T-helper 2 cell treated with Interferon-gamma antibody and Interleukin-4, amounts not matched to agents 5 μg/mL and 100 μg/mL, for 36 hours (primary cell): ENCODE results near the gene FBXO31.
A peak's percentile ranks its signal among the peaks of the same experiment; 100 is the strongest.

Experiments
- DNase-seq: peaks from one replicate; pipeline ENCODE4 v3.0.0; 2021; ENCODE audit warnings: low spot score
- H3K27ac Mint-ChIP-seq: one replicate; pipeline ENCODE4 v1.8.0; 2021; ENCODE audit warnings: mild to moderate bottlenecking, mixed read lengths
- H3K27me3 Mint-ChIP-seq: one replicate; pipeline ENCODE4 v1.8.0; 2021; ENCODE audit warnings: low read depth, mixed read lengths
- H3K36me3 Mint-ChIP-seq: one replicate; pipeline ENCODE4 v1.8.0; 2021; ENCODE audit warnings: low read depth, mixed read lengths
- H3K4me1 Mint-ChIP-seq: one replicate; pipeline ENCODE4 v1.8.0; 2021; ENCODE audit warnings: low read depth, mixed read lengths
- H3K4me3 Mint-ChIP-seq: one replicate; pipeline ENCODE4 v1.8.0; 2022; ENCODE audit warnings: mild to moderate bottlenecking, moderate library complexity, mixed read lengths
- H3K9me3 Mint-ChIP-seq: one replicate; pipeline ENCODE4 v1.8.0; 2021; ENCODE audit warnings: mixed read lengths

FBXO31 gene

DNA sequence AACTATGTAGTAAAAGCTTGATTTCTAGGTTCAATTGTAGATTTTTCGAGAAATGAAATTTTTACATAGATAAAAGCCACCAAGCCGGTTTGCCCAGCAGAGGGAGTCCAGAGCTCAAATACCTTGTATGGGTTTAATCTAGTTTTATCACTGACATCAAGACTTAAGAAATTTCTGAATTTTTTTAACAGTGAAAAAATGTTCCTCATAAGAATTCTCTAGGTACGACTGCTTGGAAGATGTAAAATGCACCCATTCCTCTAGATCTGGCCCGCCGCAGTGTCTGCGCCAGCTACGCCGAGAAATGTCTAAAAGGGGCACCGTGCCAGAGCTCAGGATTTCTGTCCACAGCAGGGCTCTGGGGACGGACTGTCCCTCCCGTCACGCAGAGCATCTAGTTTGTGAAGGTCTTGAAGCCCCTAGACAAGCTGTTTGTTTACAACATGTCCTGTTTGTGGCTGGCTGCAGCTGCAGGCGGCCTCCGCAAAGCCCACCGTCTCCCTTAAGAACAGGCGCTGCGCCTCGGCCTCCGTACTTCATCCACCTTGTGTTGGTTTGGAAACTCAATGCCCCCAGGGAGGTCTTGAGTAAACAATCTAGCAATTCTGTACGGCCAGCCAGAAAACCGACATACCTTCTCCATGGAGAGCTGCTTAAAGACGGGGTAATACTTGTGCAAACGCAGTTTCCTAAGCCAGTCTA, 33.4 kb upstream of the FBXO31 start:
- H3K27me3 Mint-ChIP-seq, result no peaks in the 10 kb centered on the region
- no peak overlapping the region for H3K4me3 Mint-ChIP-seq
- no peak for DNase-seq
- no peak overlapping the region for H3K27ac Mint-ChIP-seq
- peaks cover 5% of the 10 kb centered on the region for H3K36me3 Mint-ChIP-seq
- H3K4me1 Mint-ChIP-seq, result no peaks in the 10 kb centered on the region
- no peaks in the 10 kb centered on the region for H3K9me3 Mint-ChIP-seq

DNA sequence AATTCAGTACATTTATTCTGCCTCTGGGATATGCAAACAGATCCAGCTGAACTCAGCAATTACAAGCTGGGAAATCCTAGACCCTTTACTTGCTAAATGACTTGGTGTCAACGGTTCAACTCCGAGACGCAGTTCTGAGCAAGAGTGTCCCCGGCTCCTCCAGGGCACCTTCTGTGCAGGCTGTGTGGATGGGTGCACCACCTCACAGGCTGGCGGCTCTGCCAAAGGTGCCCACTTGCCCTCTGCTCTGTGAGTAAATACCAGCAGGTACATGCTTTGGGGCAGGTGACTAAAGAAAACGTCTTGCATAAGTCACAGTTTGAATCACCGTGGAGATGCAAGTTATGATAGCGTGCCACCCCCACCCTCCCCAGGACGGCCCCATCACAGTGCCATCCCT, 31.9 kb upstream of the FBXO31 start:
- no peaks in the 10 kb centered on the region for H3K27me3 Mint-ChIP-seq
- no peak overlapping the region for H3K27ac Mint-ChIP-seq
- H3K36me3 Mint-ChIP-seq, result peaks cover 7% of the 10 kb centered on the region
- no peaks in the 10 kb centered on the region for H3K4me1 Mint-ChIP-seq
- H3K9me3 Mint-ChIP-seq, result no peaks in the 10 kb centered on the region
- no peak for DNase-seq
- no peak overlapping the region for H3K4me3 Mint-ChIP-seq

DNA sequence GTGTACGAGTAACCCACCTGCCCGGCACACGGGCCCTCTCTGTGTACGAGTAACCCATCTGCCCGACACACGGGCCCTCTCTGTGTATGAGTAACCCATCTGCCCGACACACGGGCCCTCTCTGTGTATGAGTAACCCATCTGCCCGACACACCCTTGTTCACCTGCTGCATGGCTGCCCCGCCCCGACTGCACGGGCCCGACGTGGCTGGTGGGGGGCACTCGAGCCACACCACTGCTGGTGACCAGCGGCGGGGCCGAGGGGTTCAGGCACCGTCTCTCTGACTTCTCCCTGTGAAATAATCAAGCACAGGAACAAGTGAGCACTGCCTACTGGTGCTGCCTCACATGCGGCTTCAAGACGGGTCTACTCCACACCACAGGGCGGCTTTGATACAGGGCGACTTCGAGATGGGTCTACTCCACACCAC, 30.7 kb upstream of the FBXO31 start:
- Mint-ChIP-seq H3K9me3 (no peaks in the 10 kb centered on the region), H3K4me3 (no peak overlapping the region), H3K27me3 (no peaks in the 10 kb centered on the region), H3K36me3 (peaks cover 7% of the 10 kb centered on the region), H3K4me1 (no peaks in the 10 kb centered on the region), H3K27ac (no peak overlapping the region)
- no peak for DNase-seq

DNA sequence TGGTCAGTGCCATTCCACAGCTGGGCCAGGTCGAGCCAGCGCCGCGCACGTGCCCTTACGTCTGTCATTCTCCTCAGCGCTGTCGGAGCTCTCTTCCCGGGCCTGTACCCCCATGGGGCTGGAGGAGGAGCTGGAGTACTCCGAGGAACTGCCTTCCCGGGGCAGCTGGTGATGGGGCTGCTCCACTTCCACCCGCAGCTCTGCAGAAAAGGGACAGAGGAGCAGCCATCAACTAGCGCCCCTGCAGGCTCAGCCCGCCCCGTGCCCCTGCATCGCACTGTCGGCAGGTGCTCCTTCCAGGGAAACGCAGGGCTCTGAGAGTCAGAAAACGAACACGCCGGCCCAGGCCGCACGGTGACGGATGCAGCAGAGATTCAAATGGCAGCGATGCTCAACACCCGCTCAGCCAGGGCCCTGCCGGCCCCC, 29.4 kb upstream of the FBXO31 start:
- DNase-seq, result no peak
- H3K36me3 Mint-ChIP-seq, result peaks cover 7% of the 10 kb centered on the region
- no peaks in the 10 kb centered on the region for H3K27me3 Mint-ChIP-seq
- H3K4me3 Mint-ChIP-seq, result no peak overlapping the region
- no peaks in the 10 kb centered on the region for H3K4me1 Mint-ChIP-seq
- no peak overlapping the region for H3K27ac Mint-ChIP-seq
- H3K9me3 Mint-ChIP-seq, result no peaks in the 10 kb centered on the region

DNA sequence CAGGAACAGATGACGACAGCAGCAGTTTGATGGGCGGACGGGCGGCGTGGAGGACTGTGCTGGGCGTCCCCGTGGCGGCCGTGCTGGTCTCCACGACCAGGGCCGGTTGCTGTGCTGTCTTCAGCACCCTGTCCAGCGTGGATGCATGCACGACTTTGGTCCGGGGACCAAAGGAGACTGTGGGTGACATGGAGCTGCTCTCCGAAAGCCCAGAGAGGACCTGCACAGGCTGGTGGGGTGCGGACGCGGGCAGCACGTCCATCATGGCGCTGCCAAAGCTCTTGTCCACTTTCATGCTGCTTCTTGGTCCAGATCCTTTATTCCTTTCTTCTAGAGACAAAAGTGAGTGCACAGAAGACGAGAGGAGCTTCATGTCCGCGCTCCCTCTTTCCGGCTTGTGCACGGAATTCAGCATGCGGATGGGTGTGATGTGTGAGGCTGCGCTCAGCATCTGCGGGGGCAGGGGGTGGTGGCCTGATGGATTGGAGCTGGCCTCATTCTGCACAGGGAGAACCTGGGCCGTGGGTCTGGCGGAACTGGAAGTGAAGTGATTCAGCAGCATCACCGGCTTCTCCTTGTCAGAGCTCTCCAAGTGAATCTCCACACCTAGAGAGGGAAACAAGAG, 28.9 kb upstream of the FBXO31 start:
- no peak overlapping the region for H3K4me3 Mint-ChIP-seq
- H3K27ac Mint-ChIP-seq, result no peak overlapping the region

DNA sequence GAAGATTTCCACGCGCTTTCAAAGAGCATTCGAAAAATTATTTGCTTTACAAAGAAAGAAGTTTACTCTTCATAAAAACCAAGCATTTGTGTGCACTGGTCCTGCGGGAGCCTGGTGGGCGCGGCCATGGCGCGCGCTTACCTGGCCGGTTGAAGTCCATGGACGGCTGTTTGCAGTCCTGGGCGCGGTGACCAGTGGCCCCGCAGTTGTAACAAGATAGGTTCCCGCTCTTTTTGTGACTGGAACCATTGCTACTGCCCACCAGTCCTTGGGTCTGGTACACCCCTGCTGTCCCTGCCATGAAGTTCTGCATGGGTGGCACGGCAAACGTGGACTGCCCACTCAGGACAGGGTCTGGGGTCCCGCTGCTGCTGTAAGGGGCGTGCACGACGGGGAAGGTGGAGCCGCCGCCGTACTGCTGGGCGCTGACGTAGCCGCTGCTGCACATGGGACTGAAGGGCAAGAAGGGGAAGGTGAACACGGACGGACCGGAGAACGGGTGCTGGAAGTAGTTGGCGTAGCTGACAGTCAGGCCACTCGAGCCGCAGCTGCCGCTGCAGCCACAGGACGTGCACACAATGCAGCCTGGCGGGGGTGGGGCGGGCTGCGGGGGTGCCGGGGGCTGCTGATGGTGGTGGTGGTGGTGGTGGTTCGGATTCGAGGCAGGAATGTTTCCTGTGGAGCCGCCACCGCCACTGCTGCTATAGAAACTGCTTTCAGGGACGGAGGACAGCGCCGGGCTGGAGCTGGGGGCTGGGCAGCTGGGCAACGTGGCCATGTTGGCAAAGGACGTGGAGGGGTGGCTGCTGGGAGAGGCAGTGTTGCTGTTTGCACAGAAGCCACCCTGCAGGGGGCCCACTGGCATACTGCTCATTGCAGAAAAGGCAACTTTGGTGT, 28.0 kb upstream of the FBXO31 start:
- DNase-seq, result no peak
- H3K4me3 Mint-ChIP-seq, result no peak overlapping the region
- no peaks in the 10 kb centered on the region for H3K4me1 Mint-ChIP-seq
- peaks cover 12% of the 10 kb centered on the region for H3K36me3 Mint-ChIP-seq
- no peaks in the 10 kb centered on the region for H3K27me3 Mint-ChIP-seq
- no peaks in the 10 kb centered on the region for H3K9me3 Mint-ChIP-seq
- H3K27ac Mint-ChIP-seq, result no peak overlapping the region

More for the DNA sequence above, 28.9 kb upstream of the FBXO31 start:
- Mint-ChIP-seq H3K27me3 (no peaks in the 10 kb centered on the region), H3K36me3 (peaks cover 10% of the 10 kb centered on the region), H3K9me3 (no peaks in the 10 kb centered on the region), H3K4me1 (no peaks in the 10 kb centered on the region)
- no peak for DNase-seq

DNA sequence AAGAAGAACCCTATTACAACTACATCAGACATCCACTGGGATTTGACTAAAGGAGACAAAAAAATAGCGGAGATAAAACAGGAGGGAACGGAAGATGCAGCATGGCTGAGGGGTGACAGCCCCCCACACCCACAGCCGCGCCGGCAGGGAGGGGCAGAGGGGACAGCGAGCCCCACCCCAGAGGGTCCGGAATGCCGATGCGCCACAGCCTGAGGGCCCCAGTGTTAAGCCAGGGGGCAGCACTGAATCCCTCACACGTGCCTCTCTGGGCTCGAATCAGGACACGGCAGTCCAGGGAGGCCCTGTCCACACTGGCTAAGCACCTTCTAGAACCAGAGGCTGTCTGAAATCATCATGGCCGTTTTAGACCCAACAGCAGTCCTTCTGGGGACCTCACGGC, 27.4 kb upstream of the FBXO31 start:
- Mint-ChIP-seq H3K27me3 (no peaks in the 10 kb centered on the region), H3K4me3 (no peak overlapping the region), H3K4me1 (no peaks in the 10 kb centered on the region), H3K9me3 (no peaks in the 10 kb centered on the region), H3K36me3 (peaks cover 12% of the 10 kb centered on the region), H3K27ac (no peak overlapping the region)
- DNase-seq, result no peak

DNA sequence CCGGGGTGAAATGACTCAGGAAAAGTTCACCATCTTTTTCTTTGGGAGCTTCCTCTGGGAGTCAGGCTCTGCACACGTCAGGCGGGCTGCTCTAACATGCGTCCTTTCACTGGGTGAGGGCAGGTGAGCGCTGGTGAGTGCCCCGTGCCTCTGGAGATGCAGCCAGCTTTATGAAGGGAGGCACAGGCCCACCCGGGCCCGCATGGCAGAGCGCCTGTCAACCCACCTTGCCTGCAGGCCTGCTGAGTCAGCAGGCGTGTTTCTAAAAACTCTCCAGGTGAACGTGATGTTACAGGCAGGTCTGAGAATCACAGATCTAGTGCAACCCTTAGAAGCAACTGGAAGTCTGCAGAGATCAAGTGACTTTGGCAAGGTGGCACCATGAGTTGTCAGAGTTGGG, 27.0 kb upstream of the FBXO31 start:
- Mint-ChIP-seq H3K36me3 (peaks cover 12% of the 10 kb centered on the region), H3K4me3 (no peak overlapping the region), H3K9me3 (no peaks in the 10 kb centered on the region), H3K27ac (no peak overlapping the region), H3K27me3 (no peaks in the 10 kb centered on the region), H3K4me1 (no peaks in the 10 kb centered on the region)
- no peak for DNase-seq

DNA sequence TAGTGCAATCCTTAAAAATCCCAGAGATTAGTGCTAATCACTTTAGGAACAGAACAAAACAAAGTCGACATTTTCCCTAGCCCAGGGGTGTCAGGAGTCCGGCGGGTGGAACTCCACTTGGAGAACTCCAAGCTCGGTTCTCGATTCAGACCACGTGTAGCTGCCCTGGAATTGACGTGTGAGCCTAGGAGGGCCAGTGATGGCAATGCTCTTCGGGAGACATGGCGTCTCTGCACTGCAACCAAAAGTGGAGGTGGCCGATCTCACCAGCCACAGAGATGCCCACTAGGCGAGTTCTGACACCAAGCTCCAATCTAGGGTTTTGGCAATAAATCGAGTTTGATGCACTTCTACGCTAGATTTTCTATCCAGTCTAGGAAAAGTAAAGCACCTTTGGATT, 26.2 kb upstream of the FBXO31 start:
- H3K4me1 Mint-ChIP-seq, result no peaks in the 10 kb centered on the region
- H3K27me3 Mint-ChIP-seq, result no peaks in the 10 kb centered on the region
- no peaks in the 10 kb centered on the region for H3K9me3 Mint-ChIP-seq
- H3K36me3 Mint-ChIP-seq, result peaks cover 16% of the 10 kb centered on the region
- H3K4me3 Mint-ChIP-seq, result no peak overlapping the region
- DNase-seq, result no peak
- no peak overlapping the region for H3K27ac Mint-ChIP-seq

DNA sequence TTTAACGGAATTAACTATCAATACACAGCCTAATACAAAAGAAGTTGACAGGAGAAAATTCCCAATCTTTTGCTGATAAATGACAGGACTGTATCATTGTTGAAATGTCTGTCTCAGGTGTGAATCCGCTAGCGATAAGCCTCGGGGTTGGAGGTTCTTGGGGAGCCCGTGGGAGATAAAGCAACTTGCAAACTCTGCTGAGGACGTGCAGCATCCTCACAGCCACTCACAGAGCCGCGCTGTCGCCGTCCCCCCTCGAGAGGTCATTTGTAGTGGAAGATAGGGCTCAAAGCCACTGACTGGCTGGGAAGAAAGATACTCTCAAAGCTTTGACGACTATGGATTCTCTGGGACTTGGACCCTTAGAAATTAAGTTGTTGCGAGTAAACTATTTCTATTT, 25.6 kb upstream of the FBXO31 start:
- Mint-ChIP-seq H3K27me3 (no peaks in the 10 kb centered on the region), H3K4me3 (no peak overlapping the region), H3K27ac (no peak overlapping the region), H3K4me1 (no peaks in the 10 kb centered on the region), H3K9me3 (no peaks in the 10 kb centered on the region), H3K36me3 (peaks cover 16% of the 10 kb centered on the region)
- no peak for DNase-seq

DNA sequence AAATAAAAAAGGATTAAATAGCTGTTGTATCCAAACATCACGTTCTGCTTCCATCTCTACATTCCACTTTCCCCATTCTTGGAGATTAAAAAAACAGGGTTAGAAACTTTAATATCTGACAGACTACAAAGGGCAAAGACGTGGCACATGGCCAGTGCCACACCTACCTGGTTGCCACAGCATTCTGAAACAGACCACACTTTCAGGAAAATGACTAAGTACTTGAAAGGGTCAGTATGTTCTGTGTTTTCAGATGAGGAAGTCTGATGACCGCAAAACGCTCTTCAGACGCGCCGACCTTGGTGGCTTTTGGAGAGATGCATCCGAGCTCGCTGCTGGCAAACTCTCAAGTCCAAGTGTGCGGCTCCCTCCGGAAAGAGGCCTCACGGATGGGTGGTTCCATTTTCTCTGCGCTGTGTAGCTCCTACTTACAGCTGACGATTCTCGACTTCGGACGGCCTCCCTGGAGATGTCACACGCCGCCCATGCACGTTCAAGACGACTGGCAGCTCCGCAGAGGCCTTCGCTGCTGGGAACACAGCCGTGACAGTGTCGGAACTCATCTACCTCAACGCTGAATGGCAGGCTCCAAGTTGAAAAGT, 24.0 kb upstream of the FBXO31 start:
- Mint-ChIP-seq H3K27me3 (no peaks in the 10 kb centered on the region), H3K27ac (no peak overlapping the region), H3K36me3 (peaks cover 20% of the 10 kb centered on the region), H3K4me1 (no peaks in the 10 kb centered on the region), H3K9me3 (no peaks in the 10 kb centered on the region), H3K4me3 (peak overlapping the region; percentile 15)
- DNase-seq, result no peak

DNA sequence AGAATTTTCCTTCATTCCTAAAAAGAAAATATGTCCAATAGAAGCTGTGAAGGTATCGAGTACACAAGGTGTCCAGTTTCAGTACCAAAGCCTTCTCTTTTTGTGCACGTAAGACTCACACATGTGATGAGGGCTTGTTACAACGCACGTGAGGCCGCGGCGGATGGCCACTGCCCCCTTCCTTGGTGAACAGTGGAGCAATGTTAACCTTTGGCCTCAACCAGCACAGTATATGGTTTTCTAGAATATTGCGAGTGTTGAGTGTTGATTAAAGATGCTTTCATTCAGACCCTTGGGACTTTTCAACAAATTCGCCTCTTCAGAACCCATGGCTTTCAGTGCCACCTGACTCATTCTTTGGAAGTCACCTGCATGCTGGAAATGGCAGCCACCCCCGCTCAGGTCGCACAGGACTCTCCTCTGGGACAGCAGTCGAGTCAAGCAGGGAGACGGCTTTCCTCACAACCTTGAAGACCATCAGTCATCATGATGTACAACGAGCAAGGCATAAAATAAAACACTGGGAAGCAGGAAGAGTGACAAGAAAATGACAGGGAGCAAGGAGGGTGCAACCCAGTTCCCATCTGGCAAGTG, 23.0 kb upstream of the FBXO31 start:
- Mint-ChIP-seq H3K4me1 (no peaks in the 10 kb centered on the region), H3K27me3 (no peaks in the 10 kb centered on the region), H3K9me3 (no peaks in the 10 kb centered on the region), H3K36me3 (peaks cover 22% of the 10 kb centered on the region), H3K27ac (no peak overlapping the region), H3K4me3 (no peak overlapping the region)
- no peak for DNase-seq

DNA sequence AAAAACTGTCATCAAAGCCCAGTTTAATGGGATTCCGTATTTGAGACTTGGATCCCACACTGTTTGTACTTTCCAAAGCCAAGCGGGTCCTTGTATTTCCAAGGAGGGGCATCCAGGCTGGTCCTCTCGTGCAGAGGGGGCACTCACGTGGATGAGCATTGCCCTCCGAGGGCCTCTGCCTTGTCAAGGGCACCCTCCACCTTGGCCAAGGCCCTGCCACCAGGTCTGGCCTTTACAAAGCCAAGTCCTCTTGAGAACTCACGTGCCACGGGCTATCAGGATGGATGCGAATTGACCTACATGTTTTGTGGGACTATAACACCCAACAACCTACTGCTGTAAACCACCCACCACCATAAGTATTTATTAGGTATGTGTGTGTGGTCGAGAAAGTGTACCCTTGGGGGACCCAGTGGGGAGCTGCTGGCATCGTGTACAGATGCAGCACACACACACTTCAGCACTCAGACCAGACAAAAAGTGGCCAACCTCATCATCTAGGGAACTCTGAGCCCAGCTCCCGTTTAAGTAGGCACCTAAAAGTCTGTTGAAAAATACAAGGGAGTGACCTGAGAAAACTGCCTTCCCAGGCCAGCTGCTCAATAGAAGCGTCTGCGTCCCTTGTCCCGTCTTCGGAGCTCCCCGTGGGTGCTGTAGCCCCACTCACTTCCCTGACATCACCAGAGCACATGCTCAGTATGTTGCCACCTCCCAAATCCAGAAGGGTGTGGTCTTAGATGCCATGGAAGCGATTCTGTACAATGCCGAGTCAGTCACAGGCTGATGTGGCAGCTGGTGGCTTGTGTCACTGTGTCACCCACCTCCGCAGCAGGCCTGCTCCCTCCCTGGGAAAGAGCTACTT, 21.4 kb upstream of the FBXO31 start:
- H3K9me3 Mint-ChIP-seq, result no peaks in the 10 kb centered on the region
- no peaks in the 10 kb centered on the region for H3K27me3 Mint-ChIP-seq
- DNase-seq, result no peak
- H3K36me3 Mint-ChIP-seq, result peaks cover 25% of the 10 kb centered on the region
- H3K4me3 Mint-ChIP-seq, result no peak overlapping the region
- H3K4me1 Mint-ChIP-seq, result no peaks in the 10 kb centered on the region
- no peak overlapping the region for H3K27ac Mint-ChIP-seq
